ENCODE data around the gene ELF4. TPM values are rescaled to one million over a fixed set of nuclear protein-coding genes. Genes with fewer than 3 reads are reported as not detected.

ELF4 gene
- total RNA-seq, 1 experiment from 2014 or later = 0.81 TPM

DNA sequence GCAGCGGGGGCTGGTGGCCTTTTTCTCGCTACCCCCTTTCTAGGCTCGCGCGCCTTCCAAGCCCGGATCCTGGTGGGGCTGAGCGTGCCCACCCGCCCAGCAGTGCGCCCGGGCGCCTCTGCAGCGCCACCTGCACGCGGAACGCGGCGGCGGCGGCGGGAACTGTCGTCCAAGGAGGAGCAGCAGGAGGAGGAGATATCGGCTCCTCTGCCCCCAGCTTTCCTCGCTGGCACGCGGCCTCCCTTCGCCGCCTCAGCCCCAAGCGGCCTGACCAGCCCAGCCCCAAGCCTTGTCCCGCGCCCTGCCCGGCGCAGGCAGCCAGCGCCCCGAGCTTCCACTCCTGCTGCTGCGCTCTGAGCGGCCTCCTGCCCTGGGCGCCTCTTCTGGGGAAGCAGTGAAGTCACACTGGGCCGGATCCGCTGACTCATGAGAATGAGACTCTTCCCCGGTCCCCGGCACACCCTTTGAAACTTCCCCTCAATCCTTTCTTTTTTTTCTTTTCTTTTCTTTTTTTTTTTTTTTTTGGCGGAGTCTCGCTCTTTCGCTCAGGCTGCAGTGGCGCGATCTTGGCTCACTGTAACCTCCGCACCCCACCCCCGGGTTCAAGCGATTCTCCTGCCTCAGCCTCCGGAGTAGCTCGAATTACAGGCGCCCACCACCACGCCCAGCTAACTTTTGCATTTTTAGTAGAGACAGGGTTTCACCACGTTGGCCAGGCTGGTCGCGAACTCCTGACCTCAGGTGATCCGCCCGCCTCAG lies 10.6 kb upstream of the ELF4 start:
- Histone ChIP-seq H2BK20ac (ENCODE audit: low read depth, low read length, poor library complexity, severe bottlenecking) (no peak overlapping the region), H4K91ac (ENCODE audit: insufficient read length, low read depth, low read length) (no peak overlapping the region), H4K8ac (replicated peaks; ENCODE audit: insufficient read length, low read depth, low read length) (no peak overlapping the region), H4K20me1 (ENCODE audit: control insufficient read depth, insufficient read depth, insufficient read length) (no peaks in the 10 kb centered on the region), H3T11ph (ENCODE audit: low read length) (no peak overlapping the region), H3K9me3 (ENCODE audit: control insufficient read depth, low read depth, low read length) (peaks cover 11% of the 10 kb centered on the region), H3K79me2 (ENCODE audit: insufficient read depth, low read length) (no peaks in the 10 kb centered on the region), H3K4ac (ENCODE audit: low read depth, low read length) (no peak overlapping the region), H2AK5ac (ENCODE audit: insufficient read length, low read length) (no peak overlapping the region), H3K18ac (ENCODE audit: insufficient read length, low read depth, low read length) (peak overlapping the region; percentile 83), H3K56ac (ENCODE audit: insufficient read length, low read depth, low read length) (no peak overlapping the region), H3K23ac (ENCODE audit: insufficient read length, low read depth, low read length) (no peak overlapping the region), H3K4me1 (ENCODE audit: insufficient read depth, low read length) (no peaks in the 10 kb centered on the region; the same call in 1 of the 2 replicates), H2BK5ac (ENCODE audit: insufficient read length, low read length) (no peak overlapping the region), H3K27me3 (ENCODE audit: insufficient read depth, low read length) (no peaks in the 10 kb centered on the region), H2BK15ac (ENCODE audit: low read depth, low read length) (no peak overlapping the region), H3K9ac (ENCODE audit: extremely low read depth, insufficient read length, low read length) (no peak overlapping the region), H4K5ac (ENCODE audit: insufficient read length, low read depth, low read length) (no peak overlapping the region), H2BK12ac (ENCODE audit: insufficient read length, low read depth, low read length) (no peak overlapping the region), H2AFZ (ENCODE audit: low read length) (no peak overlapping the region), H3K4me2 (ENCODE audit: insufficient read depth, insufficient read length, low read length) (peak overlapping the region; percentile 54), H2BK120ac (ENCODE audit: low read depth, low read length, poor library complexity, severe bottlenecking) (no peak overlapping the region), H3K27ac (ENCODE audit: insufficient read length, low read depth, low read length) (no peak overlapping the region), H3K14ac (ENCODE audit: insufficient read depth, low read length) (peak overlapping the region; percentile 68; the same call in 1 of the 2 replicates), H3K79me1 (ENCODE audit: insufficient read depth, low read depth, low read length, poor library complexity, severe bottlenecking) (no peaks in the 10 kb centered on the region), H3K23me2 (ENCODE audit: insufficient read length, low read depth, low read length, poor library complexity, severe bottlenecking) (peaks cover 3% of the 10 kb centered on the region)
- peak; percentile 72 for TF ChIP-seq CTCF (conservative IDR thresholded peaks at IDR 0.05)
- H3K27me3 Mint-ChIP-seq (ENCODE audit: low read depth) = peaks cover 44% of the 10 kb centered on the region
- no CpG with 5 or more reads among the region's 58 CpGs for WGBS (ENCODE audit: extremely low coverage, insufficient read length, low lambda C conversion rate)
- peak overlapping the region; percentile 47 to 83 for H3K4me3 Mint-ChIP-seq
- H3K36me3 Mint-ChIP-seq (ENCODE audit: insufficient read depth in 1 of 3, low read depth in 3 of 3) = peaks cover 0 to 8% (median 5%) of the 10 kb centered on the region in 3 experiments; a peak in 5 of 7 replicates
- peak; percentile 74 for DNase-seq
- H3K9me3 Mint-ChIP-seq = peaks cover 0 to 77% of the 10 kb centered on the region in 2 experiments; a peak in 2 of 5 replicates
- H3K27ac Mint-ChIP-seq = no peak overlapping the region
- peaks cover 4 to 16% of the 10 kb centered on the region in 2 experiments; a peak in 3 of 4 replicates for H3K4me1 Mint-ChIP-seq

Measured in H9 (cell line).